SU-DHL-6 (cell line): ENCODE results near the gene EPHB1.

Source experiments
- H2AFZ ChIP-seq: fragments of 200-600 bp; sonication (generic); 2 replicates; pipeline ENCODE4 v1.6.1; 2014; ENCODE audit warnings: low read depth, mild to moderate bottlenecking, moderate library complexity, mixed read lengths, antibody characterized with exemption, low read length; ENCODE audit not compliant: severe bottlenecking
- H3F3A ChIP-seq: fragments of 200-600 bp; shearing (Covaris generic); 2 replicates; pipeline ENCODE4 v1.6.0; 2016; ENCODE audit warnings: antibody characterized with exemption, mild to moderate bottlenecking; ENCODE audit not compliant: insufficient read depth
- H3K27ac ChIP-seq: fragments of 200-600 bp; sonication (generic); 2 replicates; pipeline ENCODE4 v1.5.1; 2016; ENCODE audit warnings: low read depth, mild to moderate bottlenecking, low read length, moderate library complexity, mixed read lengths
- H3K27me3 ChIP-seq: fragments of 200-600 bp; sonication (generic), shearing (Covaris generic); 2 replicates; pipeline ENCODE4 v1.6.0; 2014; ENCODE audit warnings: mild to moderate bottlenecking, low read length
- H3K36me3 ChIP-seq: fragments of 200-600 bp; sonication (generic); 2 replicates; pipeline ENCODE4 v1.6.1; 2014; ENCODE audit warnings: mild to moderate bottlenecking, low read length, mixed read lengths
- H3K4me2 ChIP-seq: fragments of 300-600, 200-600 bp; shearing (Covaris generic), sonication (generic); 2 replicates; pipeline ENCODE4 v1.6.0; 2014; ENCODE audit warnings: low read length, low read depth, mild to moderate bottlenecking; ENCODE audit not compliant: poor library complexity, severe bottlenecking
- H3K4me3 ChIP-seq: fragments of 200-600 bp; sonication (generic); 2 replicates; pipeline ENCODE4 v1.5.1; 2014; ENCODE audit warnings: antibody characterized with exemption, low read length, mild to moderate bottlenecking, mixed read lengths; ENCODE audit not compliant: insufficient read depth, poor library complexity, severe bottlenecking
- H3K79me2 ChIP-seq: fragments of 200-600 bp; sonication (generic); 2 replicates; pipeline ENCODE4 v1.6.1; 2014; ENCODE audit warnings: mild to moderate bottlenecking, low read length, moderate library complexity; ENCODE audit not compliant: insufficient read depth
- H3K9ac ChIP-seq: fragments of 200-600 bp; sonication (generic); 2 replicates; pipeline ENCODE4 v1.7.0; 2014; ENCODE audit warnings: mild to moderate bottlenecking, low read length
- H3K9me2 ChIP-seq: fragments of 200-600 bp; sonication (generic); replicated peaks from 2 replicates; pipeline ENCODE4 v1.6.1; 2014; ENCODE audit warnings: low read length; ENCODE audit not compliant: insufficient read depth
- H3K9me3 ChIP-seq: fragments of 200-600 bp; sonication (generic); 2 replicates; pipeline ENCODE4 v1.6.1; 2014; ENCODE audit warnings: low read length, mixed read lengths; ENCODE audit not compliant: insufficient read depth
- H4K20me1 ChIP-seq: fragments of 200-600 bp; sonication (generic); 2 replicates; pipeline ENCODE4 v1.6.1; 2014; ENCODE audit warnings: low read depth, mild to moderate bottlenecking, antibody characterized with exemption, low read length, moderate library complexity, mixed read lengths
- CTCF ChIP-seq: fragments of 200-600 bp; sonication (generic); IDR thresholded peaks from one replicate; pipeline ENCODE4 v1.5.1; 2017; ENCODE audit warnings: antibody characterized with exemption, mild to moderate bottlenecking, low read length, moderate library complexity; ENCODE audit not compliant: insufficient read depth, poor library complexity, severe bottlenecking
- EZH2phosphoT487 ChIP-seq: fragments of 200-600 bp; sonication (generic), shearing (Covaris generic); conservative IDR thresholded peaks from 2 replicates; pipeline ENCODE4 v1.6.1; 2018; ENCODE audit warnings: mild to moderate bottlenecking, antibody characterized with exemption, low read length, moderate library complexity, mixed read lengths

EPHB1 gene

GRCh38 chr3:135056084-135056730 lies 261.1 kb downstream of the EPHB1 start:
- no peak for TF ChIP-seq EZH2phosphoT487
- TF ChIP-seq CTCF, result no peak
- Histone ChIP-seq H3K27ac (no peak overlapping the region), H4K20me1 (no peaks in the 10 kb centered on the region), H3K9me3 (no peaks in the 10 kb centered on the region), H3K9me2 (no peaks in the 10 kb centered on the region), H3F3A (no peaks in the 10 kb centered on the region), H3K9ac (no peak overlapping the region), H2AFZ (no peak overlapping the region), H3K27me3 (no peaks in the 10 kb centered on the region), H3K4me2 (no peak overlapping the region), H3K79me2 (no peaks in the 10 kb centered on the region), H3K36me3 (no peaks in the 10 kb centered on the region), H3K4me3 (no peak overlapping the region)

- H3K9me3 ChIP-seq, result no peaks in the 10 kb centered on the region
- H4K20me1 ChIP-seq, result no peaks in the 10 kb centered on the region
- no peaks in the 10 kb centered on the region for H3K36me3 ChIP-seq
- no peak overlapping the region for H3K4me2 ChIP-seq
- TF ChIP-seq EZH2phosphoT487 (no peak), CTCF (no peak)
- H2AFZ ChIP-seq, result no peak overlapping the region
- H3F3A ChIP-seq, result no peaks in the 10 kb centered on the region
- no peak overlapping the region for H3K4me3 ChIP-seq
- H3K9me2 ChIP-seq, result no peaks in the 10 kb centered on the region
- no peak overlapping the region for H3K9ac ChIP-seq
- no peaks in the 10 kb centered on the region for H3K79me2 ChIP-seq
- H3K27ac ChIP-seq, result no peak overlapping the region
- H3K27me3 ChIP-seq, result no peaks in the 10 kb centered on the region
Observed at GRCh38 chr3:135056733-135057310, 261.8 kb downstream of the EPHB1 start.

- Histone ChIP-seq H4K20me1 (no peaks in the 10 kb centered on the region), H3K9me2 (no peaks in the 10 kb centered on the region)
- TF ChIP-seq CTCF (no peak), EZH2phosphoT487 (no peak)
Observed at GRCh38 chr3:135057996-135058395, 262.9 kb downstream of the EPHB1 start.

More at GRCh38 chr3:135057996-135058395, 262.9 kb downstream of the EPHB1 start:
- H3K9ac ChIP-seq, result no peak overlapping the region
- H3K9me3 ChIP-seq, result no peaks in the 10 kb centered on the region
- no peaks in the 10 kb centered on the region for H3K27me3 ChIP-seq
- H3K27ac ChIP-seq, result no peak overlapping the region
- H3K4me3 ChIP-seq, result no peak overlapping the region
- H3F3A ChIP-seq, result no peaks in the 10 kb centered on the region
- H3K79me2 ChIP-seq, result no peaks in the 10 kb centered on the region
- H3K36me3 ChIP-seq, result no peaks in the 10 kb centered on the region
- H2AFZ ChIP-seq, result no peak overlapping the region
- no peak overlapping the region for H3K4me2 ChIP-seq
